Chondrocyte (in vitro differentiated cells): ENCODE results near the gene SLC44A3. TPM values are rescaled to one million over a fixed set of nuclear protein-coding genes. Genes with fewer than 3 reads are reported as not detected.

Source experiments
- DNase-seq: peaks from one replicate; pipeline ENCODE4 v3.0.0; 2021; ENCODE audit warnings: mixed read lengths, low spot score
- H3K27ac Mint-ChIP-seq: one replicate; pipeline ENCODE4 v1.8.0; 2021; ENCODE audit warnings: mild to moderate bottlenecking, moderate library complexity, mixed read lengths; ENCODE audit not compliant: unreplicated experiment
- H3K27me3 Mint-ChIP-seq: 2 replicates; pipeline ENCODE4 v1.8.0; 2021; ENCODE audit warnings: low read depth, mixed read lengths
- H3K36me3 Mint-ChIP-seq: 2 replicates; pipeline ENCODE4 v1.8.0; 2021; ENCODE audit warnings: low read depth, mixed read lengths
- H3K4me1 Mint-ChIP-seq: 2 replicates; pipeline ENCODE4 v1.8.0; 2021; ENCODE audit warnings: low read depth, mild to moderate bottlenecking, mixed read lengths
- H3K4me3 Mint-ChIP-seq: one replicate; pipeline ENCODE4 v1.8.0; 2021; ENCODE audit warnings: mild to moderate bottlenecking, moderate library complexity, mixed read lengths; ENCODE audit not compliant: unreplicated experiment
- H3K9me3 Mint-ChIP-seq: 2 replicates; pipeline ENCODE4 v1.8.0; 2021; ENCODE audit warnings: low read depth, mixed read lengths
- total RNA-seq: library from RNA; stranded (reverse); gene quantifications from 3 replicates; pipeline ENCODE4 v1.2.1, GENCODE V29; 2021
- TF ChIP-seq, protein P1 (sequence below): fragments of 200-600 bp; sonication (generic); IDR thresholded peaks from 2 replicates; pipeline ENCODE4 v1.5.0; 2021; ENCODE audit warnings: antibody characterized with exemption, mild to moderate bottlenecking, moderate library complexity

SLC44A3 gene
- total RNA-seq, 1 donor from 2014 or later: 2.5 TPM

DNA sequence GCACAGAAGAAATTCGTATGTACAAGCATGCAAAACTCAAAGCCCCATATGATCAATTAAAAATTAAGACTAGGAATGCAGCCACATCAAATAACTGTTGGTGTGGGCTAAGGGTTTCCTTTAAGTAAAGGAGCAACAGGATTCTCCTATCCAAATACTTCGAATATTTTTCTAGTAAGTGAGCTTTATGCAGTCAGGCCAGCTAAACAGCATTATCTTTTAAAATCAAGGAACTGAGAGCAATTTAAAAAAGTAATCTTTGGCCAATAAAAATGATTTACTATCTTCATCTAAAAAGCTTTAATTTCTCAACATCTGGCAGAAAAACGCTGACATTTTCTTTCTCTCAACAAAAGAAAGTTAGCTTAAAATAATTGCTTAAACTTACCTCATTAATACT, 87.0 kb downstream of the SLC44A3 start:
- TF ChIP-seq, protein P1, sequence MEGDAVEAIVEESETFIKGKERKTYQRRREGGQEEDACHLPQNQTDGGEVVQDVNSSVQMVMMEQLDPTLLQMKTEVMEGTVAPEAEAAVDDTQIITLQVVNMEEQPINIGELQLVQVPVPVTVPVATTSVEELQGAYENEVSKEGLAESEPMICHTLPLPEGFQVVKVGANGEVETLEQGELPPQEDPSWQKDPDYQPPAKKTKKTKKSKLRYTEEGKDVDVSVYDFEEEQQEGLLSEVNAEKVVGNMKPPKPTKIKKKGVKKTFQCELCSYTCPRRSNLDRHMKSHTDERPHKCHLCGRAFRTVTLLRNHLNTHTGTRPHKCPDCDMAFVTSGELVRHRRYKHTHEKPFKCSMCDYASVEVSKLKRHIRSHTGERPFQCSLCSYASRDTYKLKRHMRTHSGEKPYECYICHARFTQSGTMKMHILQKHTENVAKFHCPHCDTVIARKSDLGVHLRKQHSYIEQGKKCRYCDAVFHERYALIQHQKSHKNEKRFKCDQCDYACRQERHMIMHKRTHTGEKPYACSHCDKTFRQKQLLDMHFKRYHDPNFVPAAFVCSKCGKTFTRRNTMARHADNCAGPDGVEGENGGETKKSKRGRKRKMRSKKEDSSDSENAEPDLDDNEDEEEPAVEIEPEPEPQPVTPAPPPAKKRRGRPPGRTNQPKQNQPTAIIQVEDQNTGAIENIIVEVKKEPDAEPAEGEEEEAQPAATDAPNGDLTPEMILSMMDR: no peak
- Mint-ChIP-seq H3K27ac (peak overlapping the region; percentile 73), H3K36me3 (peaks cover 16% of the 10 kb centered on the region), H3K27me3 (no peaks in the 10 kb centered on the region), H3K4me1 (peaks cover 74% of the 10 kb centered on the region), H3K9me3 (peaks cover 2% of the 10 kb centered on the region), H3K4me3 (no peak overlapping the region)
- DNase-seq: no peak

DNA sequence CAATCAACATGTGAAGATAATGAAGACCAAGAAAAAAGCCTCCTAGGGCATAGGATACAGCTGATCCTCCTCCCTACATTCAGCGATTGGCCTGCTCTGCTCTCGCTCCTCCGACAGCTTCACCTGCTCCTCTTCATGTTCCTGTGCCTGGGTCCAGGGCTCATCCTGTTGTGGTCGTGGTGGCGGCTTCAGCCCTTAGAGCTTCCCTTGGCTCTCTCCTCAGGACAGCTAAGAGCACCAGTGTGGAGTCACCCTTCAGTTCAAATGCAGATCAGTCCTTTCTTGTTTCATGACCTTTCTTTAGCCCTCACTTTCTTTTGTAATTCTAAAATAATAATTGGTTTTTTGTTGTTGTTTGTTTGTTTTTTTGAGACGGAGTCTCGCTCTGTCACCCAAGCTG, 88.0 kb downstream of the SLC44A3 start:
- no peak for DNase-seq
- H3K27me3 Mint-ChIP-seq: no peaks in the 10 kb centered on the region
- H3K27ac Mint-ChIP-seq: peak overlapping the region; percentile 42
- peaks cover 76% of the 10 kb centered on the region for H3K4me1 Mint-ChIP-seq
- peaks cover 12% of the 10 kb centered on the region for H3K36me3 Mint-ChIP-seq
- TF ChIP-seq, protein P1: no peak
- H3K4me3 Mint-ChIP-seq: no peak overlapping the region
- H3K9me3 Mint-ChIP-seq: peaks cover 2% of the 10 kb centered on the region

DNA sequence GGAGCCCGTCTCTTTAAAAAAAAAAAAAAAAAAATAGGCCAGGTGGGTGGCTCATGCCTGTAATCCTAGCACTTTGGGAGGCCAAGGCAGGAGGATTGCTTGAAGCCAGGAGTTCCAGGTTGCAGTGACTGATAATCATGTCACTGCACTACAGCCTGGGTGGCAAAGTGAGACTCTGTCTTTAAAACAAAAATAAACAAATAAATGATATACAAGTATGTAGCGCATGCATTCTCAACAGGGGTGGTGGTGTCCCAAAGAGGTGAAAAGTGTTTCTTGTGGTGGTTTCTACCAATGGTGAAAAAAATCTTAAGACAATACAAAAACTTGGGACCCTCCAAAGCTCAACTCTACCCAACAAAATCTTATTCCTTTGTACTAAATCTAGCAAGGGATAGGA, 88.8 kb downstream of the SLC44A3 start:
- peaks cover 76% of the 10 kb centered on the region for H3K4me1 Mint-ChIP-seq

DNA sequence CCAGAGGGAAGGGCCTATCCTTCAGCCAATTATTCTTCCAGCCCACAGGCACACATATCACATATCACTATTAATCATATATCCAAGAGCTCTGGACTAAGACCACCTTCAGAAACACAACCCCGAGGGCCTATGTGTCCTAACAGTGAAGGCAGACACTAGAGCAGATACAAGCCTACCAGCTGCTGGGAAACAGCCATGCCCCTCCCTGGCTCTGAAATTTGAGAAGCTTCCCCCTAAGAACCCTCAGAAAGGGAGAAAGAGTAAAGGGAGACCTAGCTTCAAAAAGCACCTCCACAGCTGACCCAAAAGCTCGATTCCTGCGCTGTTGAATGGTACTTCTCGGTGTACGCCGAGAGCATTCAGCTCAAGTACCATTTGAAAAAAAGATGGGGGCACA, 89.3 kb downstream of the SLC44A3 start:
- Mint-ChIP-seq H3K36me3 (peaks cover 8% of the 10 kb centered on the region), H3K4me3 (no peak overlapping the region), H3K9me3 (peaks cover 2% of the 10 kb centered on the region), H3K27ac (peak overlapping the region; percentile 74), H3K4me1 (peaks cover 78% of the 10 kb centered on the region), H3K27me3 (no peaks in the 10 kb centered on the region)
- no peak for DNase-seq
- TF ChIP-seq, protein P1: no peak

More for the DNA sequence above, 88.8 kb downstream of the SLC44A3 start:
- peak overlapping the region; percentile 74 for H3K27ac Mint-ChIP-seq
- H3K4me3 Mint-ChIP-seq: no peak overlapping the region
- H3K9me3 Mint-ChIP-seq: peaks cover 2% of the 10 kb centered on the region
- TF ChIP-seq, protein P1: no peak
- H3K27me3 Mint-ChIP-seq: no peaks in the 10 kb centered on the region
- no peak for DNase-seq
- peaks cover 8% of the 10 kb centered on the region for H3K36me3 Mint-ChIP-seq

DNA sequence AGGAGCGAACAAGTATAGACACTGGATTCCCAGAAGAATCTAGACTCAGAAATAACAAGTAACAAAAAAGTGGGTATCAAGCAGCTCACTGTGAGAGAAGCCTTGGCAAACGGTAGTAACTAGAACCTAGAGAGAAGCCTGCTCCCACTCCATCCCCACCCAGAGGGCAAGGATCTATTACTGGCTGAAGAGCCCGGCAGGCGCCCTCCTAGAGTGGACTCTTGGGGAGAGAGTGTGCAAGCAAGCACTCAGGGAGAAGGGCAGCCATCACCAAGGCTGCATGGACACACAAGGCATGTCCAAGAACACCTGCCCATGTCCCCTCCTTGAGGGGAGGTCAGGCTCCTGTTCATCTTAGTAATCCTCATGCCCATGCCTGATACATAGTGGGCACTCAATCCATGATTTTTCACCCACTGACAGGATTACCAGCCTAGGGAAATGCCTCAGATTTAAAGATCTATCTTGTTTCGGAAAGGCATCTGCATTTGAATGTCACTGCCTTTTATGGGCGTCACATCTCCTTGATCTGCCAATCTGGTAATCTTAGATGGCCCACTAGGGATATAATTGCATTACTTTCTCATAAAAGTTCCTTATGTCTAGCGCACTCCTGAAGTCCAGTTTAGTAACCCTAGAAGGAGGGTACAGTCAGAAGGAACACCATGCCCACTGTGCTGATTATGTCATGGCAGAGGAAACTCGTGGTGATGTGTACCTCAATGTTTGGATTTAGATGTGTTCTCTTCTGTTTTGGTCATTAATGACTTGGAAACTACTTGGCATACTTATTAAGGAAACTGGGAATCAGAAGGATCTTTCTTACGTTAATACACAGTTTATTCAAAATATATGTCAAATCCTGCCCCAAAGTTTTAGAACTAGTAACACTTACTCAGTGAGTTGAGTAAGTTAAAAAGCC, 92.4 kb downstream of the SLC44A3 start:
- Mint-ChIP-seq H3K4me1 (peaks cover 75% of the 10 kb centered on the region), H3K36me3 (peaks cover 11% of the 10 kb centered on the region), H3K27me3 (no peaks in the 10 kb centered on the region), H3K9me3 (peaks cover 2% of the 10 kb centered on the region), H3K4me3 (no peak overlapping the region), H3K27ac (peak overlapping the region; percentile 54)
- TF ChIP-seq, protein P1: no peak
- no peak for DNase-seq
